H1 (cell line): Measurements from ENCODE around the gene C2orf74. TPM values are rescaled to one million over a fixed set of nuclear protein-coding genes. Genes with fewer than 3 reads are reported as not detected.
"Not testable (repeated sequence)": the region's sequence is repeated elsewhere in the genome, so short reads cannot be mapped to it uniquely, and the experiment has no call there.

Experiments
- CTCF ChIA-PET: fragments of 300-600 bp; sonication (Branson Sonifier 250); formaldehyde crosslinking; loops from one replicate; lab custom pipeline; 2021; ENCODE audit not compliant: partially characterized antibody; lab: Charles Lee
- POLR2A ChIA-PET: fragments of 300-600 bp; sonication (Branson Sonifier 250); formaldehyde crosslinking; loops from one replicate; lab custom pipeline; 2021; ENCODE audit warnings: inconsistent platforms; ENCODE audit not compliant: partially characterized antibody; lab: Charles Lee
- DNase-seq, 2 experiments: peaks; one replicate each; pipeline versions ENCODE4 v3.0.0 to v3.0.0-alpha.2; 2010 to 2022; ENCODE audit warnings: low spot score in 2 of 2, low read depth in 1 of 2, mixed read lengths in 1 of 2
- FAIRE-seq: peaks from 2 replicates; lab custom pipeline; 2011; peaks lifted over from hg19 to GRCh38; lab: Jason Lieb, UNC
- H2AFZ ChIP-seq: 2 replicates; pipeline ENCODE4 v1.8.1; 2012; ENCODE audit warnings: low read length, inconsistent platforms
- H2AK5ac ChIP-seq: 2 replicates; pipeline ENCODE4 v1.6.1; 2013; ENCODE audit warnings: low read depth, low read length
- H2BK120ac ChIP-seq: replicated peaks from 2 replicates; pipeline ENCODE3; 2013; ENCODE audit warnings: low read depth, low read length, inconsistent platforms
- H2BK12ac ChIP-seq: 2 replicates; pipeline ENCODE4 v1.6.1; 2013; ENCODE audit warnings: low read depth, low read length
- H2BK15ac ChIP-seq: 2 replicates; pipeline ENCODE4 v1.6.1; 2013; ENCODE audit warnings: low read length
- H2BK20ac ChIP-seq: 2 replicates; pipeline ENCODE4 v1.6.1; 2013; ENCODE audit warnings: low read length
- H2BK5ac ChIP-seq: 2 replicates; pipeline ENCODE4 v1.6.1; 2013; ENCODE audit warnings: low read depth, low read length
- H3K14ac ChIP-seq: 2 replicates; pipeline ENCODE4 v1.6.1; 2013; ENCODE audit warnings: inconsistent platforms; ENCODE audit not compliant: insufficient read length
- H3K18ac ChIP-seq: 2 replicates; pipeline ENCODE4 v1.6.1; 2013; ENCODE audit warnings: low read length; ENCODE audit errors: extremely low read depth
- H3K23ac ChIP-seq: 2 replicates; pipeline ENCODE4 v1.6.1; 2013; ENCODE audit warnings: inconsistent platforms; ENCODE audit not compliant: insufficient read length
- H3K23me2 ChIP-seq: 2 replicates; pipeline ENCODE4 v1.6.1; 2013; ENCODE audit warnings: low read depth, low read length
- H3K27ac ChIP-seq: 2 replicates; pipeline ENCODE4 v1.6.1; 2011; ENCODE audit warnings: low read depth, low read length, inconsistent platforms
- H3K27me3 ChIP-seq, 4 experiments: replicated peaks in 1 of 4; 1 replicate in 1 of 4; 2 replicates in 3 of 4; pipeline versions ENCODE4 v1.6.1 to v1.8.1; 2011 to 2013; ENCODE audit warnings: low read length in 3 of 4, mild to moderate bottlenecking in 3 of 4, inconsistent platforms in 2 of 4, mixed read lengths in 2 of 4, moderate library complexity in 1 of 4; ENCODE audit not compliant: control insufficient read depth in 3 of 4, insufficient read depth in 3 of 4; ENCODE audit errors: extremely low read depth in 1 of 4
- H3K36me3 ChIP-seq, 4 experiments: 2 replicates each; pipeline versions ENCODE4 v1.6.1 to v1.8.1; 2011 to 2013; ENCODE audit warnings: mild to moderate bottlenecking in 4 of 4, low read length in 3 of 4, moderate library complexity in 2 of 4, control low read depth in 1 of 4, inconsistent platforms in 1 of 4; ENCODE audit not compliant: insufficient read depth in 4 of 4, control insufficient read depth in 2 of 4
- H3K4ac ChIP-seq: replicated peaks from 2 replicates; pipeline ENCODE3; 2013; ENCODE audit warnings: low read length, low read depth, mixed read lengths, inconsistent platforms; ENCODE audit not compliant: insufficient read length
- H3K4me1 ChIP-seq, 4 experiments: replicated peaks in 1 of 4; 1 replicate in 1 of 4; 2 replicates in 3 of 4; pipeline versions ENCODE4 v1.6.1 to v1.8.1; 2011 to 2013; ENCODE audit warnings: low read length in 3 of 4, inconsistent platforms in 2 of 4, mixed read lengths in 1 of 4; ENCODE audit not compliant: insufficient read depth in 4 of 4, control insufficient read depth in 3 of 4
- H3K4me2 ChIP-seq, 2 experiments: 2 replicates each; pipeline versions ENCODE4 v1.6.1 to v1.8.1; 2011 to 2013; ENCODE audit warnings: low read depth in 2 of 2, low read length in 2 of 2, control low read depth in 1 of 2, inconsistent platforms in 1 of 2, mild to moderate bottlenecking in 1 of 2; ENCODE audit not compliant: insufficient read depth in 1 of 2
- H3K4me3 ChIP-seq, 4 experiments: fragments of 200-600, 300-600 bp in 1 of 4; sonication (generic), shearing (Covaris generic), sonication (Bioruptor Twin) in 1 of 4; 2 replicates each; pipeline versions ENCODE4 v1.5.1 to v1.8.1; 2011 to 2016; ENCODE audit warnings: low read length in 4 of 4, low read depth in 3 of 4, control low read depth in 2 of 4, inconsistent platforms in 2 of 4, mild to moderate bottlenecking in 2 of 4, mixed read lengths in 1 of 4, moderate library complexity in 1 of 4; ENCODE audit not compliant: insufficient read depth in 2 of 4; ENCODE audit errors: extremely low read depth in 1 of 4
- H3K56ac ChIP-seq: replicated peaks from 2 replicates; pipeline ENCODE3; 2013; ENCODE audit warnings: low read depth, mild to moderate bottlenecking, mixed read lengths, low read length, inconsistent platforms; ENCODE audit not compliant: insufficient read length
- H3K79me1 ChIP-seq: 2 replicates; pipeline ENCODE4 v1.6.1; 2013; ENCODE audit warnings: low read depth, low read length, control low read depth
- H3K79me2 ChIP-seq, 2 experiments: 2 replicates each; pipeline versions ENCODE4 v1.6.1 to v1.8.1; 2012 to 2013; ENCODE audit warnings: low read length in 2 of 2, mild to moderate bottlenecking in 2 of 2, inconsistent platforms in 1 of 2; ENCODE audit not compliant: insufficient read depth in 2 of 2, control insufficient read depth in 1 of 2
- H3K9ac ChIP-seq, 4 experiments: replicated peaks in 1 of 4; 1 replicate in 1 of 4; 2 replicates in 3 of 4; pipeline versions ENCODE4 v1.6.1 to v1.8.1; 2011 to 2013; ENCODE audit warnings: low read depth in 3 of 4, low read length in 3 of 4, control low read depth in 2 of 4, mild to moderate bottlenecking in 2 of 4, moderate library complexity in 2 of 4, inconsistent platforms in 1 of 4; ENCODE audit errors: extremely low read depth in 1 of 4
- H3K9me3 ChIP-seq, 2 experiments: 2 replicates each; pipeline versions ENCODE4 v1.6.1 to v1.8.1; 2012 to 2013; ENCODE audit warnings: mild to moderate bottlenecking in 2 of 2, moderate library complexity in 2 of 2, control low read depth in 1 of 2, inconsistent platforms in 1 of 2, low read depth in 1 of 2, low read length in 1 of 2, mixed read lengths in 1 of 2; ENCODE audit not compliant: insufficient read depth in 2 of 2
- H4K20me1 ChIP-seq, 2 experiments: replicated peaks in 1 of 2; 2 replicates each; pipeline versions ENCODE3 to v1.8.1; 2011 to 2013; ENCODE audit warnings: inconsistent platforms in 2 of 2, low read length in 2 of 2, mild to moderate bottlenecking in 1 of 2; ENCODE audit not compliant: insufficient read depth in 2 of 2, control insufficient read depth in 1 of 2
- H4K5ac ChIP-seq: 2 replicates; pipeline ENCODE4 v1.6.1; 2013; ENCODE audit warnings: low read length, low read depth, mixed read lengths, inconsistent platforms; ENCODE audit not compliant: insufficient read length
- H4K8ac ChIP-seq: 2 replicates; pipeline ENCODE4 v1.8.0; 2013; ENCODE audit warnings: mild to moderate bottlenecking, moderate library complexity, low read length, inconsistent platforms; ENCODE audit not compliant: insufficient read depth; ENCODE audit errors: extremely low read depth
- H4K91ac ChIP-seq: replicated peaks from 2 replicates; pipeline ENCODE3; 2013; ENCODE audit warnings: low read length, mixed read lengths, inconsistent platforms; ENCODE audit not compliant: insufficient read length
- WGBS, 2 experiments: shearing (Covaris generic) in 1 of 2; methylation state at CpG; one replicate each; pipeline versions ENCODE4 v1.1.6 to v1.1.7; 2013 to 2015; ENCODE audit warnings: low lambda C conversion rate in 2 of 2, mixed read lengths in 2 of 2, inconsistent platforms in 1 of 2, low coverage in 1 of 2, missing lambda C conversion rate in 1 of 2; ENCODE audit not compliant: insufficient replicate concordance in 2 of 2, insufficient coverage in 1 of 2, insufficient read length in 1 of 2; ENCODE audit errors: extremely low coverage in 1 of 2, missing lambda C conversion rate in 1 of 2; 5-methylcytosine and 5-hydroxymethylcytosine counted together
- polyA plus RNA-seq, 7 experiments: library from polyadenylated mRNA; depleted of rRNA in 3 of 7; stranded (reverse) in 5 of 7; unstranded in 2 of 7; fragments of >200 nt in 5 of 7; fragments of 200-250 nt in 2 of 7; gene quantifications; 1 replicate in 5 of 7; 2 replicates in 1 of 7; 4 replicates in 1 of 7; pipeline versions ENCODE4 v1.2.1 to v1.2.3, GENCODE V29; 2011 to 2013; ENCODE audit warnings: missing spikeins in 2 of 7, mixed read lengths in 2 of 7
- total RNA-seq: library from RNA; stranded (reverse); fragmentation: NEBNext Ultra II Directional; extraction: Animal tissue kit (Norgen Biotek cat#: 25700); gene quantifications from 2 replicates; pipeline ENCODE4 v1.2.1, GENCODE V29; 2021

The C2orf74 gene
- total and polyA plus RNA-seq, 2 of the 8 experiments (the other 6 are each of a cell fraction or from before 2014, with no cell fraction given) = 2.6 to 9.3 TPM

- H3K23me2 ChIP-seq, H3K9me3 ChIP-seq, H2BK20ac ChIP-seq, H3K18ac ChIP-seq, H3K14ac ChIP-seq, H3K79me1 ChIP-seq, H3K4me1 ChIP-seq, H3K9ac ChIP-seq, H2AK5ac ChIP-seq, H3K56ac ChIP-seq, H3K4me3 ChIP-seq, H2BK5ac ChIP-seq, H2AFZ ChIP-seq, H2BK12ac ChIP-seq, H3K23ac ChIP-seq, H2BK120ac ChIP-seq, H4K91ac ChIP-seq, H4K5ac ChIP-seq, H2BK15ac ChIP-seq, H3K4me2 ChIP-seq, DNase-seq, FAIRE-seq, H3K27ac ChIP-seq, H4K8ac ChIP-seq, H4K20me1 ChIP-seq, H3K79me2 ChIP-seq, H3K4ac ChIP-seq, H3K27me3 ChIP-seq: not testable (repeated sequence)
- ChIA-PET POLR2A (interaction anchor here (1.2 kb wide), 1 partner anchor 19 kb away, joined by 4 read pairs; no protein-coding TSS in a partner anchor), CTCF (interaction anchor here (0.5 to 1.0 kb wide), 4 partner anchors 9 to 140 kb away, joined by 3 read pairs; no protein-coding TSS in a partner anchor)
- peaks cover 0 to 12% (median 0%) of the 10 kb centered on the region in 4 experiments; a peak in 1 of 8 replicates for H3K36me3 ChIP-seq
- WGBS, 2 experiments = 96% methylated on average over 6 of the region's 7 CpGs; no CpG with 5 or more reads in 1 of the 2 experiments
These were observed 3.1 kb downstream of the C2orf74 start for GRCh38 chr2:61165082-61165481.
